GM12873 (cell line): Measurements from ENCODE around the gene ARHGEF37.

Experiments
- TF ChIP-seq, protein P1 (sequence below): IDR thresholded peaks from 2 replicates; pipeline ENCODE4 v1.5.1; 2012; ENCODE audit warnings: low read depth, mild to moderate bottlenecking, moderate library complexity, low read length, control low read depth; ENCODE audit not compliant: insufficient read depth; ENCODE audit errors: missing control alignments

The ARHGEF37 gene, protein sequence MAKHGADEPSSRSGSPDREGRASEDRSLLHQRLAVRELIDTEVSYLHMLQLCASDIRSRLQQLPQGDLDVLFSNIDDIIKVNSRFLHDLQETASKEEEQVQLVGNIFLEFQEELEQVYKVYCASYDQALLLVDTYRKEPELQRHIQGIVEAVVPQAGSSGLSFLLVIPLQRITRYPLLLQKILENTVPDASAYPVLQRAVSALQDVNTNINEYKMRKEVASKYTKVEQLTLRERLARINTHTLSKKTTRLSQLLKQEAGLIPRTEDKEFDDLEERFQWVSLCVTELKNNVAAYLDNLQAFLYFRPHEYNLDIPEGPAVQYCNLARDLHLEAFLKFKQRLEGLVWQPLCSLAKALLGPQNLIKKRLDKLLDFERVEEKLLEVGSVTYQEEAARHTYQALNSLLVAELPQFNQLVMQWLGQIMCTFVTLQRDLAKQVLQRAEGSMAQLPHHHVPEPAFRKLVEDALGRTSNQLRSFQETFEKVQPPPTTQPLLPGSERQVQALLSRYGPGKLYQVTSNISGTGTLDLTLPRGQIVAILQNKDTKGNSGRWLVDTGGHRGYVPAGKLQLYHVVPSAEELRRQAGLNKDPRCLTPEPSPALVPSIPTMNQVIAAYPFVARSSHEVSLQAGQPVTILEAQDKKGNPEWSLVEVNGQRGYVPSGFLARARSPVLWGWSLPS

DNA sequence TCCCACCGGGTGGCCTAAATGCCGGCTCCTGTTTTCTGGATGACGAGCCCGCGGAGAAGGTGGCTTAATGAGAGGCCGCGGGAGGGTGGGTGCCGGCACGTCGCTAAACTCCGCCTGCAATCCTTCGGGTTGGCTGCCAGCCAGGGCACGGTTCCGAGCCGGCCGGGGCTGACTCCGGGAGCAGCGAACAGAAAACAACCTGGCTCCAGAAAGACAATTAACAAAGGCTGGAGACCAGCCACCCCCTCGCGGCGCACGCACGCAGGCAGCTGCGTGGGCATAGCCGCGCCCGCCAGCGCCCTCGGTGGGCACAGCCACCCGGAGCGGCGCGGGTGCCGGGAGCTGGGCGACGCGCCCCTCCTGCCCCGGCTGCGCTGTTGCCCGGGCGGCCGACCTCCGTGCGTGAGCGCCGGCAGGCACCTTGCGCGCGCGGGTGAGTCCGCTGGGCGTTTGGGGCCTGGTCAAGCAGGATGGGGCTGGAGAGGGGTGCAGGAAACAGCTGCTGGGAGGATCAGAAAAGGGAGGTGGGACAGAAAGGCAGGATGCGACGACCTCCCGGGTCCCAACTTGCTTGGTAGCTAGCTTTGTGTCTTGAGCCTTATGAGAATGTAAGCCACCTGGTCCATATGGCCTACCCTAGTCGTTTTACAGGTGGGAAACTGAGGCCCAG, at the start of gene ARHGEF37:
ARHGEF37 (plus strand) TSS at position 307 of the 670 bp plus-strand sequence. CDS start 16,272 bp downstream, outside the sequence.
- TF ChIP-seq, protein P1, sequence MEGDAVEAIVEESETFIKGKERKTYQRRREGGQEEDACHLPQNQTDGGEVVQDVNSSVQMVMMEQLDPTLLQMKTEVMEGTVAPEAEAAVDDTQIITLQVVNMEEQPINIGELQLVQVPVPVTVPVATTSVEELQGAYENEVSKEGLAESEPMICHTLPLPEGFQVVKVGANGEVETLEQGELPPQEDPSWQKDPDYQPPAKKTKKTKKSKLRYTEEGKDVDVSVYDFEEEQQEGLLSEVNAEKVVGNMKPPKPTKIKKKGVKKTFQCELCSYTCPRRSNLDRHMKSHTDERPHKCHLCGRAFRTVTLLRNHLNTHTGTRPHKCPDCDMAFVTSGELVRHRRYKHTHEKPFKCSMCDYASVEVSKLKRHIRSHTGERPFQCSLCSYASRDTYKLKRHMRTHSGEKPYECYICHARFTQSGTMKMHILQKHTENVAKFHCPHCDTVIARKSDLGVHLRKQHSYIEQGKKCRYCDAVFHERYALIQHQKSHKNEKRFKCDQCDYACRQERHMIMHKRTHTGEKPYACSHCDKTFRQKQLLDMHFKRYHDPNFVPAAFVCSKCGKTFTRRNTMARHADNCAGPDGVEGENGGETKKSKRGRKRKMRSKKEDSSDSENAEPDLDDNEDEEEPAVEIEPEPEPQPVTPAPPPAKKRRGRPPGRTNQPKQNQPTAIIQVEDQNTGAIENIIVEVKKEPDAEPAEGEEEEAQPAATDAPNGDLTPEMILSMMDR = no peak

DNA sequence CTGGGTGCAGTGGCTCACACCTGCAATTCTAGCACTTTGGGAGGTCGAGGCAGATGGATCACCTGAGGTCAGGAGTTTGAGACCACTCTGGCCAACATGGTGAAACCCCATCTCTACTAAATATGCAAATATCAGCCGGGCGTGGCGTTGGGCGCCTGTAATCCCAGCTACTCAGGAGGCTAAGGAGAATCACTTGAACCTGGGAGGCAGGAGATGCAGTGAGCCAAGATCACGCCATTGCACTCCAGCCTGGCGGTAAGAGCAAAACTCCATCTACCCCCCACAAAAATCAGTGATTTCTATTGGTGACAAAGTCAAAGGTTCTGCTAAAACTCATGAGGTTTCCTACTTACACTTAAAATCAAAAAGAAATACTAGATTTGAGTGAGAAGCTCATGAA, 48.9 kb upstream of the ARHGEF37 start:
- TF ChIP-seq, protein P1 = no peak

DNA sequence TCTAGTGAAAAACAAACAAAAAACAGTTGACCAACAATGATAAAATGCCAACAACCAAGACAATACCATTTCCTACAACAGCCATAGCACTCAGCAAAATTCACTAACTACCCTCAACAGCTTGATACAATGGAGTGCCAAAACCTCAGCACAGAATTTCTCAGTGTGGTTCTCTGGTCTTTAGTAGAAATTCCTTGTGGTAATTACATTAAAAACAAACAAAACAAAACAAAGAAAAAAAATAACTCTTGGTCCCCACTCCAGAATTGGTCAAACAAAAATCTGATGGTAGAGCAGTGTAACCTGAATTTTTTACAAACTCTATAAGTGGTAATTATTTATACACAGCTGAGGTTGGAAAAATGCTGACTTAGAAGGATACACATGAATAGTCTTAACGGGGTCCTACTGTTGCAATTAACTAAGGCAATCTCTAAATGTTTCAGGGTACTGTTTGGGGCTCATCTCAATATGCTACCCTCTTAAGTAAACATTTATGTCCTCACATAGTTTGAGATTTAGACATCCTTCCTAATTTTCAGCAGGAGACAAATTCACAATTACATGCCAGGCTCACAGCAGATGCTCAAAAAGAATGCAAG, 43.8 kb upstream of the ARHGEF37 start:
- TF ChIP-seq, protein P1 = no peak

DNA sequence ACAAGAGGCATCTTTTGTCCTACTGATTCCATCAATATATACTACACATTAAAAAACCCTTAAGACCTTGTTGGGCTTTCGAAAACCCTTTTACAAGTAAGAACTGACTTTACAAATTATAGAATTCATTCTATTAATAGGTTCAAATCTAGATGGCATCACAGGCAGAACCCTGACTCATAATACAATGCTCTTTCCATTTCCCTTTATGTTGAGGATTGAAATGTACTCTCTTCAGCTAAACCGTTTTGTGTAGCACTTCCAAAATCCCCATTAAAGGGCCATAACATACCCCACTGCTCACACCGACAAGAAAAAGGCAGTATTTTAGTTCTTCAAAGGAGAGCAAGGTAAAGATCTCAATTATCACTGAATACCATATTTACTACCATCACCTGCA, 41.2 kb upstream of the ARHGEF37 start:
- TF ChIP-seq, protein P1 = no peak

DNA sequence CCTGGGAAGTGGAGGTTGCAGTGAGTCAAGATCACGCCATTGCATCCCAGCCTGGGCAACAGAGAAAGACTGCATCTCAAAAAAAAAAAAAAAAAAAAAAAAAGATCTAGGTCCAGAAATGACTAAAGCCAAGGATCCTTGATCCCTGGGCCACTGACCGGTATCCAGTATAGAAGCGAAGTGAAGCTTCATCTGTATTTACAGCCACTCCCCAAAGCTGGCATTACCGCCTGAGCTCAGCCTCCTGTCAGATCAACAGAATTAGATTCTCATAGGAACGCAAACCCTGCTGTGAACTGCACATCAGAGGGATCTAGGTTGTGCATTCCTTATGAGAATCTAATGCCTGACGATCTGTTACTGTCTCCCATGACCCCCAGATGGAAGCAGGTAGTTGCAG, 39.4 kb upstream of the ARHGEF37 start:
- TF ChIP-seq, protein P1 = no peak

DNA sequence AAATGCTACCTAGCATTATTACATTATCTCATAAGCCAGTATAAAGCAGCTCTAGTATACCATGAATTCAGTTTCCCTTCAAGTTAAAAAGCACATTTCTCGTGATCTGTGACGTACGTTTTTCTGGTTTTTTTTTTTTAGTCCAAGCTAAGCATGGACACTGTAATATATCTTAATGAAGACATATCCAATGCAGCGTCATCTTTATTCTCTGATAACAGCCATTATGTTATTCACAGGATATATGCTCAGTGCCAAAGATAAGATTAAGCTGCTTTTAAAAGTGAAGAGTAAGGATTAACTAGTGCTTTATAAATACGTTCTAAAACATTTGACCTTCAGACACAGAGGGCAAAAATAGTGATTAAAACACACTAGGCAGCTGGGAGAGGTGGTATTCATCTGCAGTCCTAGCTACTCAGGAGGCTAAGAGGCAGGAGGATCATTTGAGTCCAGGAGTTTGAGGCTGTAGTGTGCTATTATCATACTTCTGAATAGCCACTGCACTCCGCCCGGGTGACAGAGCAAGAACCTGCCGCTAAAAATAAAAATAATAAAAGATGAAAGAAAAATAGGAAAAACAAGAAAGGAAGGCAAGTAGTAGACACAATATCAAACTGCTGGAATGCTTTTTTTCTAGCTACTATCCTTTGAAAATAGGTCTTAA, 37.8 kb upstream of the ARHGEF37 start:
- TF ChIP-seq, protein P1 = no peak
